Amniotic stem cell (primary cell): ENCODE results near the gene ERFL.
"Not testable (repeated sequence)": the region's sequence is repeated elsewhere in the genome, so short reads cannot be mapped to it uniquely, and the experiment has no call there.

Experiments
- DNase-seq: peaks from one replicate; lab custom pipeline; 2025; lab: John Stamatoyannopoulos, UW

The ERFL gene

GRCh38 chr19:41941410-41942202 is 13.4 kb upstream of the ERFL start:
- DNase-seq, result no peak

GRCh38 chr19:41940731-41941409 is 12.6 kb upstream of the ERFL start:
- no peak for DNase-seq

GRCh38 chr19:41939861-41940730 is 11.8 kb upstream of the ERFL start:
- DNase-seq, result no peak

GRCh38 chr19:41939209-41939608 is 11.0 kb upstream of the ERFL start:
- not testable (repeated sequence) for DNase-seq

- no peak for DNase-seq
These were observed 9.5 kb upstream of the ERFL start for GRCh38 chr19:41937525-41938468.

GRCh38 chr19:41936961-41937360 is 8.7 kb upstream of the ERFL start:
- DNase-seq, result no peak

- DNase-seq, result no peak
These were observed 8.2 kb upstream of the ERFL start for GRCh38 chr19:41936416-41936850.

GRCh38 chr19:41935760-41936415 is 7.6 kb upstream of the ERFL start:
- DNase-seq, result no peak

GRCh38 chr19:41934849-41935374 is 6.7 kb upstream of the ERFL start:
- no peak for DNase-seq

GRCh38 chr19:41933693-41934426 is 5.6 kb upstream of the ERFL start:
- DNase-seq, result no peak

GRCh38 chr19:41932720-41933332 is 4.6 kb upstream of the ERFL start:
- no peak for DNase-seq

GRCh38 chr19:41932259-41932719 is 4.0 kb upstream of the ERFL start:
- no peak for DNase-seq

- no peak for DNase-seq
These were observed 2.8 kb upstream of the ERFL start for GRCh38 chr19:41930926-41931592.

- no peak for DNase-seq
These were observed 2.1 kb upstream of the ERFL start for GRCh38 chr19:41930322-41930722.

GRCh38 chr19:41929536-41930071 is 1.4 kb upstream of the ERFL start:
- no peak for DNase-seq

- DNase-seq, result no peak
These were observed 696 bp upstream of the ERFL start for GRCh38 chr19:41928754-41929535.

GRCh38 chr19:41927497-41928192 is 604 bp downstream of the ERFL start:
- DNase-seq, result no peak
